HG03558 (cell line): ENCODE results near the gene SIM2.

Experiments used
- ATAC-seq: cut with Tn5 transposase; IDR thresholded peaks from one replicate; pipeline ENCODE4 v1.9.1; 2021; ENCODE audit warnings: moderate number of reproducible peaks; ENCODE audit not compliant: unreplicated experiment; ENCODE audit errors: extremely low read depth

SIM2 gene

DNA sequence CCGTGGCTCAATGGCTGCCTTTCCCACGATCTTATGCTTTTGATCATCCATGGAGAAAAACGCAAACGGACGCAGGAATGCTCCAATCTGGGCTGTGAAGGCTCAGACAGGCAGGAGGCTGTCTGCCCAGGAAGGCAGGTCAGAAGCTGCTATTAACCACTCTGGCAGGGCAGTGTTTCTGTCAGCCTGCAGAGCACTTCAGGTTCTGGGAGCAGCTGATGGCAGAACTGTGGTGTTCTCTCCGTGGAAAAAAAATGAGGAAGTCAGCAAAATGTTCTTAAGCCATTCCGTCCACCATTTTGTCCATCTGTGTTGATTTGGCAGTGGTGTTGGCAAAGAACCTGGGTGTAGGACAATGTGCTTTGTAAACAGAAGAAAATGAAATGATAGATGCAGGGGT is 91.7 kb downstream of the SIM2 start:
- ATAC-seq: no peak

DNA sequence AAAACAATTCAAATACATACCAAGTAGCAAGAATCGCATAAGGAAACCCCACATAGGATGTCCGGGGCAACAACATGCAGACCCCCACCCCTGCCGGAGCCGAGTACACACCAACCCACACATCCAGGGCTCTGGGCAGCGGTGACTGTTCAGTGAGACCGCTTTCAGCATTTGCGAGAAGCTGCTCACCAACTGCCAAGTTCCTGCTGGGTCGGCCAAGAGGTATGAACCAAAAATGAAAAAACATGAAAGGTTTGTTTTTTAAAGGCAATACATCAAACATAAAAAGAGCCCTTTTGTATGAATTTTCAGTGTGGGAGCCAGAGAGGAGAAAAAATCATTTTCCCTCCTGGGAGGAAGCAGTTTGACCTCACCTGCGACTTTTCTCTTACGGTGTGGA is 92.3 kb downstream of the SIM2 start:
- no peak for ATAC-seq

DNA sequence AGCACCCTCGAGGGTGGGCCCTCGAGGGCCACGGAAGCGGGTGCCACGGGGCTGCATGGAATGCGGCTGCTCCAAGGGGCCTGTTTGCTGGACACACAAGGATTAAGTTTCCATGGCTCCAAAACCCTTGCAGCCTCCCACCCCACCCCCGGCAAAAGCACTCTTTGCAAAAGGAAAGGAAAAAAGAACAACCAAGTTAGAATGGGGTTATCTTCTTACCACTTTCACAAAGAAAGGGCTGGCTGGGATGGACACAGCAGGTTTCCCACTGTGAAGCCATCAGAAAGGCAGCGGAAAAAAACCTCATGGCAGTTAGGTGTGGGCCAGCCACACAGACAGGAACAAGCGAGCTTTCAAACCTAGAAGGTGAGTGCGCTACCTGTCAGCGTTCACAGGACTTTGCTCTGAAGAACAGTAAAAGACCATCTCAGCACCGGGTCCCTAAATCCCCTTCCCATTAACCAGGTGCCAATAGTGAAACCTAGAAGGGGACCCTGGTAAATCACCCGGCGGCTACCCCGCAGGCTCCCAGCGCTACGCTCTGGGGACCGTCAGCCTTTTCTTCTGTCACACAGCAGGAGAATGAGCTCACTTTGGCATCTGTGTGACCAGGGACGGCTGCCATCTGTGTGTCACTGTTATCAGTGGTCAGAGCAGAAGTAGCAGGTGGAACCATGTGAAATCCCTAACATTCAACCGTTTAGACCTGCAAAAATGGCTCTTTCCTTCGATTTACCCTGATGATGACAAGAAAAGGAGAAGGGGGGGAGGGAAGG is 93.0 kb downstream of the SIM2 start:
- ATAC-seq: no peak

DNA sequence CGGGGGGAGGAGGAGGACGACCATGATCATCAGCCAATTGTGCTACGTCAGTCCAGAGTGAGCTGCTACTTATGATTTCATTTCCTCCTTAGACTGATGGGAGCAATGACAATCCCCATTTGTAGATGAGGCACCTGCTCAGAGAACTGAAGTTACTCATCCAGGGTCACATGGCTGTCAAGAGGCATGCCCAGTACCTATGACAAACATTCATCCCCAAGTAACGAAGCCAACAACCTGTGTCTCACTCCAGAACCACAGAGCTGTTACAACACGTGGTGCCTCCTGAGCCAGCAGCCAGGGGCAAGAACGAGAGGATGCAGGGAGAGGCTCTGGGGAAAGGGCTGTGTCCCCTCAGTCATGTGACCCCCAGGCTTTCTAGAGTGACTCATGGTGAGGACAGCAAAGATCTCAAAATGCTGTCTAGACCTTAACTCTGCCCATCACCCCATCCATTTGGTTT is 93.6 kb downstream of the SIM2 start:
- no peak for ATAC-seq

DNA sequence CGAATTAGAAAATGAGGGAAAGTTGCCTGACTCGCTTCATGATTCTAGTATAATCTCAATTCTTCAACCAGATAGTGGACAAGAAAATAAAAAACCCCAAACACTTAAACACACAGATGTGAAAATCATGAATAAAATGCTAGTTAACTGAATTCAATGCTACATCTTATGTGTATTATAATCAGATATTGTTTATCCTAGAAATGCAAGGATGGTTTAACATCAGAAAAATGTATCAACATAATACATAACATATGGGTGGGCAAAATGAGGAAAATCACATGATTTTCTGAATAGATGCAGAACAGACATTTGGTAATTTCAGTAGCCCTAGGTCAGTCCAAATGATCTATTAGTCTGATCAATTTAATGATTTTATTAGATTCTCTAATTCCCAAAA is 97.2 kb downstream of the SIM2 start:
- no peak for ATAC-seq

DNA sequence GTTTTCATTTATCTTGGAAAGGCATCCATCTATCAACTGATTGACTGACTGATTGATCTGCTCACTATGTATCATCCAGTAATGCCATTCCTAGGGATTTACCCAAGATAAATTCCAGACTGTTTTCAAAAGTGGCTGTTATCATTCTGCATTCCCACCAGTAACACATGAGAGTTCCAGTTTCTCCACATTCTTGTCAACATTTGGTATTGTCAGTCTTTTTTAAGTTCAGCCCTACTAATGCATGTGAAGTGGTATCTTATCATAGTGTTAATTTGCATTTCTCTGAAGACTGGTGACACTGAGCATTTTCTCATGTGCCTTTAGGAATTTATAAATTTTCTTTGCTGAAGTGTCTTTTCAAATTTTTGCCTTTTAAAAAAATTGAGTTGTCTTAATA is 99.6 kb downstream of the SIM2 start:
- no peak for ATAC-seq
